ENCODE results near the gene CRYAA. TPM values are rescaled to one million over a fixed set of nuclear protein-coding genes. Genes with fewer than 3 reads are reported as not detected.

The CRYAA gene
- total and polyA plus RNA-seq, 7 experiments from 2014 or later, result not detected

GRCh38 chr21:43188592-43189210 lies 19.9 kb downstream of the CRYAA start:
- DNase-seq (no peak), ATAC-seq (no peak)
- intact Hi-C loops (cut with micrococcal nuclease), result no loop called here
- no peaks in the 10 kb centered on the region for H3K4me1 ChIP-seq (ENCODE audit: control insufficient read depth in 2 of 2, insufficient read depth in 2 of 2, low read length in 2 of 2)
- peaks cover 0 to 13% (median 0%) of the 10 kb centered on the region in 5 donors for H3K27me3 Mint-ChIP-seq
- H3K27ac Mint-ChIP-seq, result peak overlapping the region in 3 of 9 donors; percentile 22 to 53 (median 40)
- no peak overlapping the region for H3K4me3 Mint-ChIP-seq
- peaks cover 0 to 31% (median 14%) of the 10 kb centered on the region in 5 donors for H3K36me3 Mint-ChIP-seq
- no peaks in the 10 kb centered on the region for H3K27me3 ChIP-seq (ENCODE audit: control insufficient read depth in 2 of 2, insufficient read depth in 2 of 2, low read length in 2 of 2)
- H3K9me3 Mint-ChIP-seq, result peaks cover 0 to 2% (median 0%) of the 10 kb centered on the region in 11 donors
- POLR2A ChIA-PET, result no interaction called here
- H3K27ac ChIP-seq (ENCODE audit: low read depth, low read length), result no peak overlapping the region
- CTCF ChIA-PET, result no interaction called here
- H3K4me1 Mint-ChIP-seq, result peaks cover 0 to 28% (median 12%) of the 10 kb centered on the region in 7 donors
- no peaks in the 10 kb centered on the region for H3K9me3 ChIP-seq (ENCODE audit: control insufficient read depth in 2 of 3, low read length in 3 of 3)
- H3K4me3 ChIP-seq (ENCODE audit: low read length), result no peak overlapping the region
- no peaks in the 10 kb centered on the region for H3K36me3 ChIP-seq (ENCODE audit: control insufficient read depth in 2 of 3, insufficient read depth in 3 of 3, low read length in 3 of 3)

GRCh38 chr21:43189936-43190335 lies 21.1 kb downstream of the CRYAA start:
- ChIA-PET POLR2A (no interaction called here), CTCF (no interaction called here)
- Histone ChIP-seq H3K4me3 (ENCODE audit: low read length) (no peak overlapping the region), H3K27me3 (ENCODE audit: control insufficient read depth in 2 of 2, insufficient read depth in 2 of 2, low read length in 2 of 2) (no peaks in the 10 kb centered on the region), H3K36me3 (ENCODE audit: control insufficient read depth in 2 of 3, insufficient read depth in 3 of 3, low read length in 3 of 3) (no peaks in the 10 kb centered on the region), H3K9me3 (ENCODE audit: control insufficient read depth in 2 of 3, low read length in 3 of 3) (no peaks in the 10 kb centered on the region), H3K4me1 (ENCODE audit: control insufficient read depth in 2 of 2, insufficient read depth in 2 of 2, low read length in 2 of 2) (no peaks in the 10 kb centered on the region), H3K27ac (ENCODE audit: low read depth, low read length) (no peak overlapping the region)
- H3K27me3 Mint-ChIP-seq, result peaks cover 0 to 13% (median 0%) of the 10 kb centered on the region in 5 donors
- peaks cover 0 to 2% (median 0%) of the 10 kb centered on the region in 11 donors for H3K9me3 Mint-ChIP-seq
- H3K4me3 Mint-ChIP-seq, result no peak overlapping the region
- peaks cover 0 to 28% (median 13%) of the 10 kb centered on the region in 7 donors for H3K4me1 Mint-ChIP-seq
- H3K36me3 Mint-ChIP-seq, result peaks cover 0 to 31% (median 14%) of the 10 kb centered on the region in 5 donors
- no peak overlapping the region for H3K27ac Mint-ChIP-seq
- DNase-seq (no peak), ATAC-seq (no peak)
- intact Hi-C loops (cut with micrococcal nuclease), result no loop called here

DNA sequence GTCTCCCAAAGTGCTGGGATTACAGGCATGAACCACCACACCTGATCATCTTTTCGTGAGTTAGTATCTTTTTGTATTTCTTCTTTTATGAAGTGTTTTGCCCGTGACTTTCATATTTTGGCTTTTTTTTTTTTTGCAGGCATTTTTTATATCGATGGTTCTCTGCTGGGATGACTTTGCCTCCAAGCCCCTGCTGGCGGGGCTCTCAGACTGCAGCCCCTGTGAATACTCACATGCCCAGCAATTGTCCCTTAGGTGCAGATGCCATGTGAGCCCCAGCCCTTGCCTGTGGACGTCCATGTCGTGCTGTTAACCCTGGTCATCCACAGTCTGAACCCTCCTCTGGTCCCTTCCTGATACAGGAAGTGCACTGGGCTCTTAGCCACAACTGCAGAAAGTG lies 21.7 kb downstream of the CRYAA start:
- H3K4me3 Mint-ChIP-seq, result no peak overlapping the region
- H3K9me3 ChIP-seq (ENCODE audit: control insufficient read depth in 2 of 3, low read length in 3 of 3), result no peaks in the 10 kb centered on the region
- H3K27ac Mint-ChIP-seq, result no peak overlapping the region
- POLR2A ChIA-PET, result no interaction called here
- peaks cover 0 to 31% (median 14%) of the 10 kb centered on the region in 5 donors for H3K36me3 Mint-ChIP-seq
- peaks cover 0 to 13% (median 0%) of the 10 kb centered on the region in 5 donors for H3K27me3 Mint-ChIP-seq
- CTCF ChIA-PET, result no interaction called here
- peaks cover 0 to 2% (median 0%) of the 10 kb centered on the region in 11 donors for H3K9me3 Mint-ChIP-seq
- H3K36me3 ChIP-seq (ENCODE audit: control insufficient read depth in 2 of 3, insufficient read depth in 3 of 3, low read length in 3 of 3), result no peaks in the 10 kb centered on the region
- no peaks in the 10 kb centered on the region for H3K27me3 ChIP-seq (ENCODE audit: control insufficient read depth in 2 of 2, insufficient read depth in 2 of 2, low read length in 2 of 2)
- no peak overlapping the region for H3K4me3 ChIP-seq (ENCODE audit: low read length)
- intact Hi-C loops (cut with micrococcal nuclease), result no loop called here
- H3K27ac ChIP-seq (ENCODE audit: low read depth, low read length), result no peak overlapping the region
- H3K4me1 Mint-ChIP-seq, result peaks cover 0 to 28% (median 13%) of the 10 kb centered on the region in 7 donors
- DNase-seq (no peak), ATAC-seq (no peak)
- H3K4me1 ChIP-seq (ENCODE audit: control insufficient read depth in 2 of 2, insufficient read depth in 2 of 2, low read length in 2 of 2), result no peaks in the 10 kb centered on the region

GRCh38 chr21:43190951-43191350 lies 22.1 kb downstream of the CRYAA start:
- POLR2A ChIA-PET, result no interaction called here
- ATAC-seq, result no peak
- no peaks in the 10 kb centered on the region for H3K4me1 ChIP-seq (ENCODE audit: control insufficient read depth in 2 of 2, insufficient read depth in 2 of 2, low read length in 2 of 2)

GRCh38 chr21:43191521-43191920 lies 22.7 kb downstream of the CRYAA start:
- ATAC-seq (no peak), DNase-seq (no peak)
- H3K4me1 Mint-ChIP-seq, result peaks cover 0 to 28% (median 13%) of the 10 kb centered on the region in 7 donors
- no peaks in the 10 kb centered on the region for H3K4me1 ChIP-seq (ENCODE audit: control insufficient read depth in 2 of 2, insufficient read depth in 2 of 2, low read length in 2 of 2)
- peaks cover 0 to 13% (median 0%) of the 10 kb centered on the region in 5 donors for H3K27me3 Mint-ChIP-seq
- ChIA-PET POLR2A (no interaction called here), CTCF (no interaction called here)
- H3K36me3 ChIP-seq (ENCODE audit: control insufficient read depth in 2 of 3, insufficient read depth in 3 of 3, low read length in 3 of 3), result no peaks in the 10 kb centered on the region
- intact Hi-C loops (cut with micrococcal nuclease), result no loop called here
- H3K36me3 Mint-ChIP-seq, result peaks cover 0 to 36% (median 14%) of the 10 kb centered on the region in 5 donors
- H3K9me3 Mint-ChIP-seq, result peaks cover 0 to 2% (median 0%) of the 10 kb centered on the region in 11 donors
- no peak overlapping the region for H3K4me3 Mint-ChIP-seq
- no peaks in the 10 kb centered on the region for H3K9me3 ChIP-seq (ENCODE audit: control insufficient read depth in 2 of 3, low read length in 3 of 3)
- H3K27me3 ChIP-seq (ENCODE audit: control insufficient read depth in 2 of 2, insufficient read depth in 2 of 2, low read length in 2 of 2), result no peaks in the 10 kb centered on the region
- H3K27ac ChIP-seq (ENCODE audit: low read depth, low read length), result no peak overlapping the region
- H3K27ac Mint-ChIP-seq, result no peak overlapping the region
- H3K4me3 ChIP-seq (ENCODE audit: low read length), result no peak overlapping the region

More at GRCh38 chr21:43190951-43191350, 22.1 kb downstream of the CRYAA start:
- no peak overlapping the region for H3K27ac Mint-ChIP-seq
- CTCF ChIA-PET, result no interaction called here
- Histone ChIP-seq H3K27me3 (ENCODE audit: control insufficient read depth in 2 of 2, insufficient read depth in 2 of 2, low read length in 2 of 2) (no peaks in the 10 kb centered on the region), H3K9me3 (ENCODE audit: control insufficient read depth in 2 of 3, low read length in 3 of 3) (no peaks in the 10 kb centered on the region), H3K4me3 (ENCODE audit: low read length) (no peak overlapping the region), H3K27ac (ENCODE audit: low read depth, low read length) (no peak overlapping the region), H3K36me3 (ENCODE audit: control insufficient read depth in 2 of 3, insufficient read depth in 3 of 3, low read length in 3 of 3) (no peaks in the 10 kb centered on the region)
- H3K4me3 Mint-ChIP-seq, result no peak overlapping the region
- peaks cover 0 to 31% (median 14%) of the 10 kb centered on the region in 5 donors for H3K36me3 Mint-ChIP-seq
- H3K9me3 Mint-ChIP-seq, result peaks cover 0 to 2% (median 0%) of the 10 kb centered on the region in 11 donors
- peaks cover 0 to 28% (median 13%) of the 10 kb centered on the region in 7 donors for H3K4me1 Mint-ChIP-seq
- intact Hi-C loops (cut with micrococcal nuclease), result no loop called here
- H3K27me3 Mint-ChIP-seq, result peaks cover 0 to 13% (median 0%) of the 10 kb centered on the region in 5 donors
- DNase-seq, result no peak

- peak overlapping the region in 1 of 9 donors; percentile 64 for H3K27ac Mint-ChIP-seq
- Histone ChIP-seq H3K36me3 (ENCODE audit: control insufficient read depth in 2 of 3, insufficient read depth in 3 of 3, low read length in 3 of 3) (no peaks in the 10 kb centered on the region), H3K4me3 (ENCODE audit: low read length) (no peak overlapping the region), H3K27ac (ENCODE audit: low read depth, low read length) (no peak overlapping the region), H3K9me3 (ENCODE audit: control insufficient read depth in 2 of 3, low read length in 3 of 3) (no peaks in the 10 kb centered on the region), H3K27me3 (ENCODE audit: control insufficient read depth in 2 of 2, insufficient read depth in 2 of 2, low read length in 2 of 2) (no peaks in the 10 kb centered on the region), H3K4me1 (ENCODE audit: control insufficient read depth in 2 of 2, insufficient read depth in 2 of 2, low read length in 2 of 2) (no peaks in the 10 kb centered on the region)
- H3K27me3 Mint-ChIP-seq, result peaks cover 0 to 13% (median 0%) of the 10 kb centered on the region in 5 donors
- intact Hi-C loops (cut with micrococcal nuclease), result no loop called here
- ATAC-seq (no peak), DNase-seq (no peak)
- CTCF ChIA-PET, result no interaction called here
- no peak overlapping the region for H3K4me3 Mint-ChIP-seq
- POLR2A ChIA-PET, result no interaction called here
- H3K4me1 Mint-ChIP-seq, result peaks cover 0 to 28% (median 13%) of the 10 kb centered on the region in 7 donors
- H3K36me3 Mint-ChIP-seq, result peaks cover 0 to 38% (median 14%) of the 10 kb centered on the region in 5 donors
- H3K9me3 Mint-ChIP-seq, result peaks cover 0 to 2% (median 0%) of the 10 kb centered on the region in 11 donors
Measured at GRCh38 chr21:43191971-43192370, 23.2 kb downstream of the CRYAA start.
